Testis (tissue), 3 donors: Measurements from ENCODE around the gene GARIN6. TPM values are rescaled to one million over a fixed set of nuclear protein-coding genes. Genes with fewer than 3 reads are reported as not detected.

ENCODE experiments used
- DNase-seq: peaks from one replicate; pipeline ENCODE4 v3.0.0-alpha.2; 2019
- H3K27ac ChIP-seq, 2 donors: fragments of 200-600 bp; sonication (generic); one replicate each; pipeline ENCODE4 v1.5.1; 2019
- H3K27me3 ChIP-seq: fragments of 200-600 bp; sonication (generic); one replicate; pipeline ENCODE4 v1.5.1; 2019
- H3K36me3 ChIP-seq: fragments of 200-600 bp; sonication (generic); one replicate; pipeline ENCODE4 v1.5.1; 2017; ENCODE audit warnings: low read depth; ENCODE audit errors: missing control alignments
- H3K4me1 ChIP-seq: fragments of 200-600 bp; sonication (generic); one replicate; pipeline ENCODE4 v1.5.1; 2019
- H3K4me3 ChIP-seq, 2 donors: fragments of 200-600 bp; sonication (generic); one replicate each; pipeline ENCODE4 v1.5.1; 2017 to 2019
- H3K9me3 ChIP-seq: fragments of 200-600 bp; sonication (generic); one replicate; pipeline ENCODE4 v1.5.1; 2017
- POLR2A ChIP-seq: fragments of 450-650 bp; IDR thresholded peaks from one replicate; pipeline ENCODE4 v1.6.1; 2017; ENCODE audit warnings: antibody characterized with exemption, mild to moderate bottlenecking, moderate library complexity
- WGBS, 2 donors: methylation state at CpG; one replicate each; pipeline ENCODE4 v1.1.5; 2018; 5-methylcytosine and 5-hydroxymethylcytosine counted together
- intact Hi-C: fragments of 100-400 bp; cut with DNase I; formaldehyde crosslinking; loops from one replicate; pipeline ENCODE4 v1.15.1; 2023; ENCODE audit warnings: low total_unique reads
- polyA plus RNA-seq: library from polyadenylated mRNA; stranded (reverse); fragments of 350-450 nt; fragmentation: Illumina TruSeq; extraction: RNeasy Lipid Tissue Mini Kit (QIAGEN cat#74804); gene quantifications from one replicate; pipeline ENCODE4 v1.2.3, GENCODE V29; 2014; ENCODE audit warnings: low read depth, low replicate concordance; ENCODE audit not compliant: insufficient read depth
- total RNA-seq, 2 donors: library from RNA; depleted of rRNA; stranded (reverse); fragments of >200 nt; gene quantifications; one replicate each; pipeline ENCODE4 v1.2.3, GENCODE V29; 2016
- TF ChIP-seq, protein P1 (sequence below), 3 experiments: fragments of 450-650 bp in 2 of 3; fragments of 200-600 bp in 1 of 3; sonication (generic) in 1 of 3; IDR thresholded peaks; one replicate each; pipeline ENCODE4 v1.5.1; 2016 to 2019; ENCODE audit warnings: antibody characterized with exemption in 3 of 3, mild to moderate bottlenecking in 2 of 3, moderate library complexity in 1 of 3

Gene GARIN6
- total and polyA plus RNA-seq, 3 donors from 2014 or later: 7.8 to 53.2 (median 41.8) TPM

DNA sequence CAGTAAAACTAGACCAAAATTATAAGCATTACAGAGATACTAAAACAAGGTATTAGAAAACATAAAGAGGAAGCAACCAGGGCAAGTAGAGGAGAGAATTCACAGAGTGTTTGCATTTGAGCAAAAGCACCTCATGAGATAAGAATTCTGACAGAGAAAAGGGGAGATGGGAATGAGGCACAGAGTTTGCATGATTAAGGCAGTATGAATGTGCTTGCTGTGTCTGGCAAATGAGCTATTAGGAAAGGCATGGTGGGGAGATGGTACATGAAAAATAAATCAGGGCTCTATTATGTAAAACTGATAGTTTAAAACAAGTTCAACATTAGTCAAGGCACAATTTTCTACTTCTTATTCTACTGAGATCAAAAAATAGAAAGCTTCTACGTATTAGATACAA is 23.1 kb downstream of the GARIN6 start:
- WGBS, 2 donors: 60 to 72% methylated on average over 1 of the region's 1 CpG
- Histone ChIP-seq H3K4me3 (no peak overlapping the region), H3K27me3 (no peaks in the 10 kb centered on the region), H3K4me1 (no peaks in the 10 kb centered on the region), H3K9me3 (no peaks in the 10 kb centered on the region), H3K36me3 (no peaks in the 10 kb centered on the region), H3K27ac (no peak overlapping the region)
- DNase-seq: no peak
- intact Hi-C loops: no loop called here
- TF ChIP-seq, protein P1, sequence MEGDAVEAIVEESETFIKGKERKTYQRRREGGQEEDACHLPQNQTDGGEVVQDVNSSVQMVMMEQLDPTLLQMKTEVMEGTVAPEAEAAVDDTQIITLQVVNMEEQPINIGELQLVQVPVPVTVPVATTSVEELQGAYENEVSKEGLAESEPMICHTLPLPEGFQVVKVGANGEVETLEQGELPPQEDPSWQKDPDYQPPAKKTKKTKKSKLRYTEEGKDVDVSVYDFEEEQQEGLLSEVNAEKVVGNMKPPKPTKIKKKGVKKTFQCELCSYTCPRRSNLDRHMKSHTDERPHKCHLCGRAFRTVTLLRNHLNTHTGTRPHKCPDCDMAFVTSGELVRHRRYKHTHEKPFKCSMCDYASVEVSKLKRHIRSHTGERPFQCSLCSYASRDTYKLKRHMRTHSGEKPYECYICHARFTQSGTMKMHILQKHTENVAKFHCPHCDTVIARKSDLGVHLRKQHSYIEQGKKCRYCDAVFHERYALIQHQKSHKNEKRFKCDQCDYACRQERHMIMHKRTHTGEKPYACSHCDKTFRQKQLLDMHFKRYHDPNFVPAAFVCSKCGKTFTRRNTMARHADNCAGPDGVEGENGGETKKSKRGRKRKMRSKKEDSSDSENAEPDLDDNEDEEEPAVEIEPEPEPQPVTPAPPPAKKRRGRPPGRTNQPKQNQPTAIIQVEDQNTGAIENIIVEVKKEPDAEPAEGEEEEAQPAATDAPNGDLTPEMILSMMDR (IDR thresholded peaks at IDR 0.05): no peak
- TF ChIP-seq POLR2A: no peak

DNA sequence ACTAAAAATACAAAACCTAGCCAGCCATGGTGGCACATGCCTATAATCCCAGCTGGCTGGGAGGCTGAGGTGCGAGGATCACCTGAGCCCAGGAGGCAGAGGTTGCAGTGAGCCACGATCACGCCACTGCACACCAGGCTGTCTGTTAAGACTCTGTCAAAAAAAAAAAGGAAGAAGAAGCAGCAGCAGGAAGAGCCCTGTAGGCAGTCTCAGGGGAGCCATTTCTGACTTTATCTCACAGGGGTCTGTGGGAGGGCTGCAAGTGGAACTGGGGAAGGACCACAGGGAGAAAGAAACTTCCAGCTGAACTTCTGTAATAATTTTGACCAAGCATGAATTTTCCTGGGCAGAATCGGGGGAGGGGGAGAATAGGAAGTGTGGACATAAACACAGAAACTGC is 32.7 kb downstream of the GARIN6 start:
- 84% methylated on average over 4 of the region's 4 CpGs for WGBS, 2 donors
- Histone ChIP-seq H3K27ac (no peak overlapping the region), H3K4me1 (no peaks in the 10 kb centered on the region), H3K4me3 (no peak overlapping the region), H3K36me3 (no peaks in the 10 kb centered on the region), H3K9me3 (no peaks in the 10 kb centered on the region), H3K27me3 (no peaks in the 10 kb centered on the region)
- no peak for DNase-seq
- TF ChIP-seq POLR2A: no peak
- TF ChIP-seq, protein P1 (IDR thresholded peaks at IDR 0.05): no peak
- intact Hi-C loops: no loop called here

DNA sequence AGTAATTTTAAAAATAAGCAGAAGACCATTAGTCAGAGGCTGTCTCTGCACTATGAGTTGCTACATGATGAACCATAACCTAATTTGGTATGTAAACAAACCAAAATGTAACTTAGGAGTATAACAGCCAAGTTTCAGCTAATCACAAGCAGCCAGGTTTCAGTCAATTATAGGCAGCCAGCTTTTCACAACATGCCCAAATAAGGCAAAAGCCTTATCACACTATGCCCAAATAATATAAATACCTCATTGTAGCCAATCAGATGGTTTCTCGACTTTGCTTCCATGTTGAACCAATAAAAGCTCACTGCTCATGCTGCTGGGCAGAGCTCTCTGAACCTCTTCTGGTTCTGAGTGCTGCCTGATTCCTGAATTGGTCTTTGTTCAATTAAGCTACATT is 38.6 kb downstream of the GARIN6 start:
- TF ChIP-seq POLR2A: no peak
- TF ChIP-seq, protein P1 (IDR thresholded peaks at IDR 0.05): no peak
- intact Hi-C loops: no loop called here
- Histone ChIP-seq H3K27me3 (no peaks in the 10 kb centered on the region), H3K36me3 (no peaks in the 10 kb centered on the region), H3K9me3 (no peaks in the 10 kb centered on the region), H3K27ac (no peak overlapping the region), H3K4me3 (no peak overlapping the region), H3K4me1 (no peaks in the 10 kb centered on the region)
- no peak for DNase-seq
- 85 to 86% methylated on average over 1 of the region's 1 CpG for WGBS, 2 donors

DNA sequence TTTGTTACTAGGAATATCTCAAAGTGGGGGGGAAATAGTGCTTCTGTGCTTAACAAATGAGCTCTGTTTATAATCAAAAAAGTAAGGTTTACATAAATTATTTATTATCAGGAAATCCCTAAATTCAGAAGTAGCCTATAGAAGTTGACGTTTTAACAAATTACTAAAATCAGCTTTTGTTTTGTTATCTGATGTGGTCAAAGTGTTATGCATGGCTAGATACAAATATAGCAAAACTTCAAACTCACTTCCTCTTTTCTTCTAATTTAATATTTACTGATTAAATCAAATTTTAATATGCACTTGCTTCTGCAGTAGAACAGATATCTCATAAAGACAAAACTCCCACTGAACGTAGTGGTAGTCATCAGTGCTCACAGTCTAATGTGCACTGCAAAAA is 47.5 kb downstream of the GARIN6 start:
- TF ChIP-seq, protein P1 (IDR thresholded peaks at IDR 0.05): no peak
- TF ChIP-seq POLR2A: no peak
- no peaks in the 10 kb centered on the region for H3K36me3 ChIP-seq
- H3K9me3 ChIP-seq: no peaks in the 10 kb centered on the region
- 45 to 48% methylated on average over 2 of the region's 2 CpGs for WGBS, 2 donors
- H3K27me3 ChIP-seq: no peaks in the 10 kb centered on the region
- H3K27ac ChIP-seq: no peak overlapping the region
- H3K4me1 ChIP-seq: no peaks in the 10 kb centered on the region
- no peak for DNase-seq
- H3K4me3 ChIP-seq: no peak overlapping the region
- intact Hi-C loops: no loop called here
